ENCODE measurements around the gene C19orf47.

The C19orf47 gene

GRCh38 chr19:40274585-40275544, 73.3 kb downstream of the C19orf47 start:
- TF ChIP-seq CTCF (IDR thresholded peaks at IDR 0.05; ENCODE audit: low read depth, low read length) = no peak
- TF ChIP-seq EZH2phosphoT487 (IDR thresholded peaks at IDR 0.05; ENCODE audit: low read depth) = no peak
- Histone ChIP-seq H3K4me2 (ENCODE audit: low read length) (peak overlapping the region; percentile 71), H3K36me3 (replicated peaks; ENCODE audit: low read depth, low read length) (peaks cover 10% of the 10 kb centered on the region), H2AFZ (ENCODE audit: low read depth, low read length) (no peak overlapping the region), H3K9ac (ENCODE audit: low read length) (peak overlapping the region; percentile 3; the same call in 1 of the 2 replicates), H3K79me2 (ENCODE audit: low read length) (peaks cover 91% of the 10 kb centered on the region), H3K27me3 (ENCODE audit: low read depth, low read length) (no peaks in the 10 kb centered on the region), H3K4me1 (ENCODE audit: low read length) (peaks cover 15% of the 10 kb centered on the region), H3K9me3 (ENCODE audit: insufficient read depth, low read length) (no peaks in the 10 kb centered on the region), H3K27ac (ENCODE audit: low read length) (no peak overlapping the region), H3K4me3 (ENCODE audit: low read length) (peak overlapping the region; percentile 54), H4K20me1 (ENCODE audit: insufficient read depth, low read length) (peaks cover 75% of the 10 kb centered on the region)

- Histone ChIP-seq H3K79me2 (ENCODE audit: low read length) (peaks cover 91% of the 10 kb centered on the region), H3K27ac (ENCODE audit: low read length) (no peak overlapping the region), H3K27me3 (ENCODE audit: low read depth, low read length) (no peaks in the 10 kb centered on the region), H2AFZ (ENCODE audit: low read depth, low read length) (no peak overlapping the region), H3K36me3 (replicated peaks; ENCODE audit: low read depth, low read length) (peaks cover 10% of the 10 kb centered on the region), H3K9me3 (ENCODE audit: insufficient read depth, low read length) (no peaks in the 10 kb centered on the region), H3K4me2 (ENCODE audit: low read length) (peak overlapping the region; percentile 71; the same call in 1 of the 2 replicates), H3K9ac (ENCODE audit: low read length) (no peak overlapping the region), H3K4me3 (ENCODE audit: low read length) (no peak overlapping the region), H3K4me1 (ENCODE audit: low read length) (peaks cover 15% of the 10 kb centered on the region), H4K20me1 (ENCODE audit: insufficient read depth, low read length) (peaks cover 76% of the 10 kb centered on the region)
- TF ChIP-seq CTCF (IDR thresholded peaks at IDR 0.05; ENCODE audit: low read depth, low read length) = no peak
These were observed 74.5 kb downstream of the C19orf47 start for GRCh38 chr19:40273469-40274360.

- no peaks in the 10 kb centered on the region for H3K9me3 ChIP-seq (ENCODE audit: insufficient read depth, low read length)
- peaks cover 91% of the 10 kb centered on the region for H3K79me2 ChIP-seq (ENCODE audit: low read length)
- H4K20me1 ChIP-seq (ENCODE audit: insufficient read depth, low read length) = peaks cover 76% of the 10 kb centered on the region
- no peak overlapping the region for H3K4me3 ChIP-seq (ENCODE audit: low read length)
- H3K9ac ChIP-seq (ENCODE audit: low read length) = no peak overlapping the region
- peaks cover 10% of the 10 kb centered on the region for H3K36me3 ChIP-seq (replicated peaks; ENCODE audit: low read depth, low read length)
- no peak for TF ChIP-seq EZH2phosphoT487 (IDR thresholded peaks at IDR 0.05; ENCODE audit: low read depth)
- TF ChIP-seq CTCF (IDR thresholded peaks at IDR 0.05; ENCODE audit: low read depth, low read length) = no peak
- H2AFZ ChIP-seq (ENCODE audit: low read depth, low read length) = no peak overlapping the region
- peaks cover 15% of the 10 kb centered on the region for H3K4me1 ChIP-seq (ENCODE audit: low read length)
- H3K27ac ChIP-seq (ENCODE audit: low read length) = no peak overlapping the region
- no peaks in the 10 kb centered on the region for H3K27me3 ChIP-seq (ENCODE audit: low read depth, low read length)
- H3K4me2 ChIP-seq (ENCODE audit: low read length) = no peak overlapping the region
These were observed 75.9 kb downstream of the C19orf47 start for GRCh38 chr19:40272261-40272660.

GRCh38 chr19:40271706-40272105, 76.5 kb downstream of the C19orf47 start:
- TF ChIP-seq CTCF (IDR thresholded peaks at IDR 0.05; ENCODE audit: low read depth, low read length) (no peak), EZH2phosphoT487 (IDR thresholded peaks at IDR 0.05; ENCODE audit: low read depth) (no peak)
- Histone ChIP-seq H3K4me3 (ENCODE audit: low read length) (no peak overlapping the region), H3K27me3 (ENCODE audit: low read depth, low read length) (no peaks in the 10 kb centered on the region), H3K36me3 (replicated peaks; ENCODE audit: low read depth, low read length) (peaks cover 10% of the 10 kb centered on the region), H3K9me3 (ENCODE audit: insufficient read depth, low read length) (no peaks in the 10 kb centered on the region), H4K20me1 (ENCODE audit: insufficient read depth, low read length) (peaks cover 75% of the 10 kb centered on the region), H3K79me2 (ENCODE audit: low read length) (peaks cover 90% of the 10 kb centered on the region), H3K27ac (ENCODE audit: low read length) (no peak overlapping the region), H3K4me2 (ENCODE audit: low read length) (no peak overlapping the region), H3K9ac (ENCODE audit: low read length) (no peak overlapping the region), H3K4me1 (ENCODE audit: low read length) (peaks cover 15% of the 10 kb centered on the region), H2AFZ (ENCODE audit: low read depth, low read length) (no peak overlapping the region)
